ENCODE data around the gene CCDC110. TPM values are rescaled to one million over a fixed set of nuclear protein-coding genes. Genes with fewer than 3 reads are reported as not detected.

Gene CCDC110
- polyA plus RNA-seq, 1 of the 3 experiments (the other 2 are of a cell fraction), result 0.05 TPM

DNA sequence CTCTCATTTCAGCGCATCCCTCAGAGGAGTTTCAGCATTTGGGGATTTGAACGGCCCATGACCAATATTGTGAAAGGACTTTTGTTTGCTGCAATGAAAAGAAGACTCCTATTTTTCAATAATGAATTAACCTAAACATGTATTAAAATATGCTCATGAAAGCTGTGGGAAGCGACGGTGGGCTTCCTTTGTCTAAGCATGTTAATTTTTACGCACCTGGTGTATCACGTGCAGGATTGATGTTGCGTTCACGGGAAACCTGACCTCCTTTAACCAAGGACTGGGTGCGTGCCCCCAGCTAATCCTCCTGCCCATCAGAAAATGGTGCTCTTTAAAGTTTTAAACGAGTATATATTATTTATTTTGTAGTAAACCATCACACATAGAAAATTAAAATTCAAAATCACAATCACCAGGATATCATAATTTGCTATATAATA is 590 bp upstream of the CCDC110 start:
- no peaks in the 10 kb centered on the region for H4K20me1 ChIP-seq (ENCODE audit: insufficient read depth)
- no peaks in the 10 kb centered on the region for H3K9me3 ChIP-seq
- peaks cover 5% of the 10 kb centered on the region for H3F3A ChIP-seq (replicated peaks; ENCODE audit: insufficient read depth)
- ChIA-PET POLR2A (no interaction called here), CTCF (interaction anchor here (0.6 to 3.9 kb wide), 12 partner anchors 9 to 566 kb away, joined by 3 to 30 read pairs (median 3); no protein-coding TSS in a partner anchor)
- WGBS (ENCODE audit: low lambda C conversion rate), result 23% methylated on average over 10 of the region's 10 CpGs
- H3K27ac ChIP-seq (ENCODE audit: low read depth in 2 of 2, low read length in 1 of 2), result no peak overlapping the region
- peak overlapping the region; percentile 82 to 83 for H3K4me3 ChIP-seq (ENCODE audit: low read depth in 2 of 2, low read length in 1 of 2)
- peak overlapping the region; percentile 98 for H3K4me2 ChIP-seq
- no peaks in the 10 kb centered on the region for H3K36me3 ChIP-seq (replicated peaks in 1 of 2; ENCODE audit: control insufficient read depth in 1 of 2, insufficient read depth in 2 of 2, low read length in 1 of 2)
- DNase-seq, result peak; percentile 19
- H3K9me2 ChIP-seq, result no peaks in the 10 kb centered on the region
- no peaks in the 10 kb centered on the region for H3K27me3 ChIP-seq (ENCODE audit: insufficient read depth)
- peak overlapping the region; percentile 97 for H2AFZ ChIP-seq (ENCODE audit: low read depth)
- peaks cover 0 to 7% of the 10 kb centered on the region in 2 experiments; a peak in 2 of 4 replicates for H3K4me1 ChIP-seq (ENCODE audit: control insufficient read depth in 1 of 2, insufficient read depth in 2 of 2, low read depth in 1 of 2, low read length in 1 of 2)
- TF ChIP-seq, protein P1, sequence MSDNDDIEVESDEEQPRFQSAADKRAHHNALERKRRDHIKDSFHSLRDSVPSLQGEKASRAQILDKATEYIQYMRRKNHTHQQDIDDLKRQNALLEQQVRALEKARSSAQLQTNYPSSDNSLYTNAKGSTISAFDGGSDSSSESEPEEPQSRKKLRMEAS (IDR thresholded peaks at IDR 0.05; ENCODE audit: low read depth), result no peak
- TF ChIP-seq RXRA (IDR thresholded peaks at IDR 0.05; ENCODE audit: borderline replicate concordance, low read depth), result no peak
- TF ChIP-seq NRF1 (IDR thresholded peaks at IDR 0.05; ENCODE audit: low read depth, low read length), result no peak
- TF ChIP-seq GATA2 (CRISPR knock-in tag; IDR thresholded peaks at IDR 0.05), result no peak
- TF ChIP-seq FOSL2 (IDR thresholded peaks at IDR 0.05; ENCODE audit: borderline replicate concordance, low read depth), result no peak
- TF ChIP-seq, protein P2, sequence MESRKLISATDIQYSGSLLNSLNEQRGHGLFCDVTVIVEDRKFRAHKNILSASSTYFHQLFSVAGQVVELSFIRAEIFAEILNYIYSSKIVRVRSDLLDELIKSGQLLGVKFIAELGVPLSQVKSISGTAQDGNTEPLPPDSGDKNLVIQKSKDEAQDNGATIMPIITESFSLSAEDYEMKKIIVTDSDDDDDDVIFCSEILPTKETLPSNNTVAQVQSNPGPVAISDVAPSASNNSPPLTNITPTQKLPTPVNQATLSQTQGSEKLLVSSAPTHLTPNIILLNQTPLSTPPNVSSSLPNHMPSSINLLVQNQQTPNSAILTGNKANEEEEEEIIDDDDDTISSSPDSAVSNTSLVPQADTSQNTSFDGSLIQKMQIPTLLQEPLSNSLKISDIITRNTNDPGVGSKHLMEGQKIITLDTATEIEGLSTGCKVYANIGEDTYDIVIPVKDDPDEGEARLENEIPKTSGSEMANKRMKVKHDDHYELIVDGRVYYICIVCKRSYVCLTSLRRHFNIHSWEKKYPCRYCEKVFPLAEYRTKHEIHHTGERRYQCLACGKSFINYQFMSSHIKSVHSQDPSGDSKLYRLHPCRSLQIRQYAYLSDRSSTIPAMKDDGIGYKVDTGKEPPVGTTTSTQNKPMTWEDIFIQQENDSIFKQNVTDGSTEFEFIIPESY (IDR thresholded peaks at IDR 0.05; ENCODE audit: borderline replicate concordance, low read depth), result no peak
- TF ChIP-seq TCF12 (IDR thresholded peaks at IDR 0.05), result no peak
- TF ChIP-seq, protein P3, sequence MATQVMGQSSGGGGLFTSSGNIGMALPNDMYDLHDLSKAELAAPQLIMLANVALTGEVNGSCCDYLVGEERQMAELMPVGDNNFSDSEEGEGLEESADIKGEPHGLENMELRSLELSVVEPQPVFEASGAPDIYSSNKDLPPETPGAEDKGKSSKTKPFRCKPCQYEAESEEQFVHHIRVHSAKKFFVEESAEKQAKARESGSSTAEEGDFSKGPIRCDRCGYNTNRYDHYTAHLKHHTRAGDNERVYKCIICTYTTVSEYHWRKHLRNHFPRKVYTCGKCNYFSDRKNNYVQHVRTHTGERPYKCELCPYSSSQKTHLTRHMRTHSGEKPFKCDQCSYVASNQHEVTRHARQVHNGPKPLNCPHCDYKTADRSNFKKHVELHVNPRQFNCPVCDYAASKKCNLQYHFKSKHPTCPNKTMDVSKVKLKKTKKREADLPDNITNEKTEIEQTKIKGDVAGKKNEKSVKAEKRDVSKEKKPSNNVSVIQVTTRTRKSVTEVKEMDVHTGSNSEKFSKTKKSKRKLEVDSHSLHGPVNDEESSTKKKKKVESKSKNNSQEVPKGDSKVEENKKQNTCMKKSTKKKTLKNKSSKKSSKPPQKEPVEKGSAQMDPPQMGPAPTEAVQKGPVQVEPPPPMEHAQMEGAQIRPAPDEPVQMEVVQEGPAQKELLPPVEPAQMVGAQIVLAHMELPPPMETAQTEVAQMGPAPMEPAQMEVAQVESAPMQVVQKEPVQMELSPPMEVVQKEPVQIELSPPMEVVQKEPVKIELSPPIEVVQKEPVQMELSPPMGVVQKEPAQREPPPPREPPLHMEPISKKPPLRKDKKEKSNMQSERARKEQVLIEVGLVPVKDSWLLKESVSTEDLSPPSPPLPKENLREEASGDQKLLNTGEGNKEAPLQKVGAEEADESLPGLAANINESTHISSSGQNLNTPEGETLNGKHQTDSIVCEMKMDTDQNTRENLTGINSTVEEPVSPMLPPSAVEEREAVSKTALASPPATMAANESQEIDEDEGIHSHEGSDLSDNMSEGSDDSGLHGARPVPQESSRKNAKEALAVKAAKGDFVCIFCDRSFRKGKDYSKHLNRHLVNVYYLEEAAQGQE (IDR thresholded peaks at IDR 0.05; ENCODE audit: low read depth, low read length), result no peak
- no peak for TF ChIP-seq JUND (IDR thresholded peaks at IDR 0.05)
- TF ChIP-seq GABPA (IDR thresholded peaks at IDR 0.05; ENCODE audit: low read depth), result no peak
- no peak for TF ChIP-seq POLR2AphosphoS5 (IDR thresholded peaks at IDR 0.05; ENCODE audit: low read depth, low read length)
- TF ChIP-seq MXI1 (IDR thresholded peaks at IDR 0.05; ENCODE audit: low read depth, low read length), result no peak
- no peak for TF ChIP-seq RFX5 (IDR thresholded peaks at IDR 0.05; ENCODE audit: low read length)
- TF ChIP-seq RAD21 (IDR thresholded peaks at IDR 0.05; ENCODE audit: low read length), result no peak
- TF ChIP-seq SMC3 (IDR thresholded peaks at IDR 0.05; ENCODE audit: low read depth, low read length), result no peak
- TF ChIP-seq, protein P4, sequence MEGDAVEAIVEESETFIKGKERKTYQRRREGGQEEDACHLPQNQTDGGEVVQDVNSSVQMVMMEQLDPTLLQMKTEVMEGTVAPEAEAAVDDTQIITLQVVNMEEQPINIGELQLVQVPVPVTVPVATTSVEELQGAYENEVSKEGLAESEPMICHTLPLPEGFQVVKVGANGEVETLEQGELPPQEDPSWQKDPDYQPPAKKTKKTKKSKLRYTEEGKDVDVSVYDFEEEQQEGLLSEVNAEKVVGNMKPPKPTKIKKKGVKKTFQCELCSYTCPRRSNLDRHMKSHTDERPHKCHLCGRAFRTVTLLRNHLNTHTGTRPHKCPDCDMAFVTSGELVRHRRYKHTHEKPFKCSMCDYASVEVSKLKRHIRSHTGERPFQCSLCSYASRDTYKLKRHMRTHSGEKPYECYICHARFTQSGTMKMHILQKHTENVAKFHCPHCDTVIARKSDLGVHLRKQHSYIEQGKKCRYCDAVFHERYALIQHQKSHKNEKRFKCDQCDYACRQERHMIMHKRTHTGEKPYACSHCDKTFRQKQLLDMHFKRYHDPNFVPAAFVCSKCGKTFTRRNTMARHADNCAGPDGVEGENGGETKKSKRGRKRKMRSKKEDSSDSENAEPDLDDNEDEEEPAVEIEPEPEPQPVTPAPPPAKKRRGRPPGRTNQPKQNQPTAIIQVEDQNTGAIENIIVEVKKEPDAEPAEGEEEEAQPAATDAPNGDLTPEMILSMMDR (IDR thresholded peaks at IDR 0.05), result no peak
- TF ChIP-seq TEAD4 (IDR thresholded peaks at IDR 0.05; ENCODE audit: borderline replicate concordance, insufficient read depth), result no peak
- TF ChIP-seq SIN3A (IDR thresholded peaks at IDR 0.05; ENCODE audit: borderline replicate concordance, low read depth, low read length), result no peak
- no peak for TF ChIP-seq EZH2phosphoT487 (IDR thresholded peaks at IDR 0.05; ENCODE audit: borderline replicate concordance, low read depth)
- no peak for TF ChIP-seq FOXM1 (IDR thresholded peaks at IDR 0.05; ENCODE audit: low read depth)
- peak overlapping the region; percentile 72 for H3K9ac ChIP-seq
- no peaks in the 10 kb centered on the region for H3K79me2 ChIP-seq (ENCODE audit: insufficient read depth)
